Epithelial cell of proximal tubule (primary cell): Measurements from ENCODE around the gene CLEC1A. TPM values are rescaled to one million over a fixed set of nuclear protein-coding genes. Genes with fewer than 3 reads are reported as not detected.

Experiments
- DNase-seq: peaks from one replicate; pipeline ENCODE4 v3.0.0-alpha.2; 2011; ENCODE audit warnings: low read depth
- H3K4me3 ChIP-seq: 2 replicates; pipeline ENCODE4 v1.5.1; 2011; ENCODE audit warnings: low read depth, mild to moderate bottlenecking, low read length
- CTCF ChIP-seq: conservative IDR thresholded peaks from 2 replicates; pipeline ENCODE4 v1.5.1; 2012; ENCODE audit warnings: low read depth, mild to moderate bottlenecking, low read length
- total RNA-seq: library from RNA; depleted of rRNA; stranded (reverse); fragments of >200 nt; gene quantifications from 2 replicates; pipeline ENCODE4 v1.2.3, GENCODE V29; 2015

Gene CLEC1A
- total RNA-seq, 1 donor from 2014 or later = not detected

- no peak overlapping the region for H3K4me3 ChIP-seq
- no peak for TF ChIP-seq CTCF
- no peak for DNase-seq
Observed at GRCh38 chr12:10088955-10089900, 9.6 kb downstream of the CLEC1A start.

DNA sequence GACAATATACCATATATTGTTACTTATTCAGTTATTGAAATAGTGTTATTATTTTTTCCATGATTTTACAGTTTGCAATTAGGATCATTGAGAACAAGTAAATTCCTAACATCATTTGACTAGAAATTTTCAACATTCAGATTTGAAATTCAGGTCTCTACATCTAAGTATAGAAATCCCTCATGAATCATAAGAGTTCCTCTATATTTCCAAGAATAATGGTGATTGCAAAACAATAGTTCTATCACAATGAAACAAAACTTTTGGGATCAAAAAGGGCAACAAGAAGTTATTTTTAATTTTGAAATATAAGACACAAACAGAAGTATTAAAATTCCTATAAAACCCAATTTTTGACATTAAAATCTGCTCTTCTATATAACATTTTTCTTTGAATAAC is 10.8 kb downstream of the CLEC1A start:
- no peak for DNase-seq
- no peak overlapping the region for H3K4me3 ChIP-seq
- TF ChIP-seq CTCF = no peak

DNA sequence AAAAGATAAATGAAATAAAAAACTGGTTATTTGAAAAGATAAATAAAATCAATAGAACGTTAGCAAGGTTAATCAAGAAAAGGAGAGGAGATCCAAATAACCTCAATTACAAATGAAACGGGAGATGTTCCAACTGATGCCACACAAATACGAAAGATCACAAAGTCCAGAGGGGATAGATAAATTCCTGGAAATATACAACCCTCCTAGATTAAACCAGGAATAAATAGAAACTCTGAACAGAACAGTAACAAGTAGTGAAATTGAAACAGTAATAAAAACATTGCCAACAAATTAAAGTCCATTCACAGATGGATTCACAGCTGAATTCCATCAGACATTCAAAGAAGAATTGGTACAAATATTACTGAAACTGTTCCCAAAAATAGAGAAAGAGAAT is 12.4 kb downstream of the CLEC1A start:
- no peak overlapping the region for H3K4me3 ChIP-seq
- no peak for DNase-seq
- TF ChIP-seq CTCF = no peak

- no peak overlapping the region for H3K4me3 ChIP-seq
- no peak for DNase-seq
- TF ChIP-seq CTCF = no peak
Observed at GRCh38 chr12:10084733-10085132, 14.1 kb downstream of the CLEC1A start.

- H3K4me3 ChIP-seq = no peak overlapping the region
- DNase-seq = no peak
- TF ChIP-seq CTCF = no peak
Observed at GRCh38 chr12:10082117-10082874, 16.5 kb downstream of the CLEC1A start.

DNA sequence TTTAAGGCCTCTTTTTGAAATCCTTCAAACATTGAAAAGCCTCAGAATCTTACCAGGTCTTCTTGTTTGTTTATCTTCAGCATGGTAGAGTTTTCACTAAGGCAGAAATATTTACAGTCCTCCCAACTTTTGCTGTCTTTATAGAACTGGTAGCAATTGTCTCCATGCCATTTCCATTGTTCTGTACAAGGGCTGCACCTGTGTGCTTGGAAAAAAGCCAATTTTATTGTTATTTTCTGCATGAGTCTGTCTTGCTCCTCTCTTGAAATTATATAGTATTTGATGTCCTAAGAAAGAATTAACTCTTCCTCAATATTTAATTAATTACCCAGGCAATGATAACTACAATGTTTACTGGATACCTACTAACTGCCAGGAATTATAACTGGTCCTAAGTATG is 23.3 kb downstream of the CLEC1A start:
- no peak overlapping the region for H3K4me3 ChIP-seq
- TF ChIP-seq CTCF = no peak

More for the DNA sequence above, 23.3 kb downstream of the CLEC1A start:
- DNase-seq = no peak
